ENCODE data around the gene SLC25A40.
A peak's percentile ranks its signal among the peaks of the same experiment; 100 is the strongest.
"Not testable (repeated sequence)": the region's sequence is repeated elsewhere in the genome, so short reads cannot be mapped to it uniquely, and the experiment has no call there.

The SLC25A40 gene

GRCh38 chr7:87866533-87866932, 9.6 kb downstream of the SLC25A40 start:
- FAIRE-seq: not testable (repeated sequence)

- FAIRE-seq: no peak
Observed at GRCh38 chr7:87866089-87866488, 10.1 kb downstream of the SLC25A40 start.

GRCh38 chr7:87858417-87859100, 17.6 kb downstream of the SLC25A40 start:
- no peak for FAIRE-seq

DNA sequence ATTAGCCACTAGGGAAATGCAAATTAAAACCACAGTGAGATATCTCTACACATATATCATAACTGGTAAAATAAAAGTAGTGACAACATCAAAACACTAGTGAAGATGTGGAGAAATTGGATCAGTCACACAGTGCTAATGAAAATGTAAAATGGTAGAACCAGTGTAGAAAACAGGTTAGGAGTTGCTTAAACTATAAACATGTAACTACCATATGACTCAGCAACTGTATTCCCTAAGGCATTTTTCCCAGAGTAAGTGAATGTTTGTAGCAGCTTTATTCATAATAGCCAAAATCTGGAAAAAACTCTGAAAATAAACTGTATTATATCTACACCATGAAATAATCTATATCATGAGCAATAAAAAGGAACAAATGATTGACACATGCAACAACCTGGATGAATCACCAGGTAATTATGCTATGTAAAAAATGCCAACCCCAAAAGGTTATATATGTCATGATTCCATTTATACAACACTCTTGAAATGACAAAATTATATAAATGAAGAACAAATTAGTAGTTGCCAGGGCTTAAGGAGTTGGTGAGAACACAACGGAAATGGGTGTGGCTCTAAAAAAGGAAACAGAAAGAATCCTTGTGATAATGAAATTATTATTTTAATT, 22.8 kb downstream of the SLC25A40 start:
- FAIRE-seq: no peak

DNA sequence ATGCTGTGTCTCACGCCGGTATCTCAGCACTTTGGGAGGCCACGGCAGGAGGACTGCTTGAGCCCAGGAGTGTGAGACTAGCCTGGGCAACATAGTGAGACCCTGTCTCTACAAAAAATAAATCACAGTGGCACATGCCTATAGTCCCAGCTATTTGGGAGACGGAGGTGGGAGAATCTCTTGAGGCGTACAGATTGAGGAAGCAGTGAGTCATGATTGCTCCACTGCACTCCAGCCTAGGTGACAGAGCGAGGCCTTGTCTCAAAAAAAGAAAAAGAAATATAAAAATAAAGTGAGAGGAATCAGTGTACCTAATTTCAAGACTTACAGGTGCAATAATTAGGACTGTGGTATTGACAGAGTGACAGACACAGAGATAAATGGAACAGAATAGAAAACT, 23.9 kb downstream of the SLC25A40 start:
- FAIRE-seq: no peak

DNA sequence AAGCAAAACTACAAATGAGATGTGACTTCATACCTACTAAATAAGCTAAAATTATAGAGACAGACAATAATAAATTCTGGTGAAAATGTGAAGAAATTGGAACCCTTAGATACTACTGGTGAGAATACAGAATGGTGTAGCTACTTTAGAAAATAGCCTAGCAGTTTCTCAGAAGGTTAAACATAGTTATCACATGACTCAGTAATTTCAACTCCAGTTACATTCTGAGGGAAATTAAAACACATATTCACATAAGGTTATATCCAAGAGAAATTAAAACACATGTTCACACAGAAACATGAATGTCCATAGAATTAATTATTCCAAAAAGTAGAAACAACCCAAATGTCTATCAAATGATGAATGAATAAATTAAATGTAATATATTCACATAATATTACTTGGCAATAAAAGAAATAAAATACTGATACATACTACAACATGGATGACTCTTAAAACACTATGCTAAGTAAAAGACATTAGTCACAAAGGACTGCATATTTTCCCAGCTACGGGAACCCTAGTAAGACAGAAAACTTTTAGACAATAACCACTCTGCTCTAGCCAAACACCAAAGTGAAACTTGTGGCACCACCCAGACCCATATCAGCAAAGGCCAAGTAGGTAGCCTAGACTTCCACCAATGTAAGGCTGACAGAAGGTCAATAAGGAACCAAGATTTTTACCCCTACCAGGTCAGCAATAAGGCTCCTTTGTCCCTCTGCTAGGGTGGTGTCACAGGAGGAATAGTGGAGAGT, 25.1 kb downstream of the SLC25A40 start:
- FAIRE-seq: no peak

- no peak for FAIRE-seq
Observed at GRCh38 chr7:87837597-87837996, 38.6 kb downstream of the SLC25A40 start.

- no peak for FAIRE-seq
Observed at GRCh38 chr7:87833130-87833529, 43.0 kb downstream of the SLC25A40 start.

DNA sequence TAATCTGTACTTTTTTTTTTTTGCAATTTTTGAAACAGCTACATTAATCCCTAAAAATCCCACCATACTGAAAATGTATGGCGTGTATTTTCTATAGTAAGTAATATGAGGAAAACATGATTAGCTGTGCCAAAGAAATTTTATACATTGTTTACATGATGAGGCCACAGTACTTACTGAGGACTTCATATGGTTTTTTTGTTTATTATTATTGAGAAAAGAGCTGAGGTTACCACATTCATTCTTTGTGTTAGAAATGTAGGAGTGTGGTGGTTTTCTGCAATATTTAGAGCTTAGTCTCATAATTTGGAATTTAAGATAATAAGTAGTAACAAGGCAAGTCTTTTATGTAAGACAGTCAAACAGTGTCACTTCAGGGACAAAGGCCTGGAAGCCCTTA, 45.1 kb downstream of the SLC25A40 start:
- no peak for FAIRE-seq

DNA sequence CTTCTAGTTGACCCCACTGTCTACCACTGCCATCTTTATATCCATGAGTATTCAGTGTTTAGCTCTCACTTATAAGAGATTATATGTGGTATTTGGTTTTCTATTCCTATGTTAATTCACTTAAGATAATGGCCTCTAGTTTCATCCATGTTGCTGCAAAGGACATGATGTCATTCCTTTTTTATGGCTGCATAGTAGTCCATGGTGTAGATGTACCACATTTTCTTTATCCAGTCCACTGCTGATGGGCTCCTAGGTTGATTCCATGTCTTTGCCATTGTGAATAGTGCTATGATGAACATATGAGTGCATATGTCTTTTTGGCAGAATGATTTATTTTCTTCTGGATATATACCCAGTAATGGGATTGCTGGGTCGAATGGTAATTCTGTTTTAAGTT, 47.8 kb downstream of the SLC25A40 start:
- not testable (repeated sequence) for FAIRE-seq

- not testable (repeated sequence) for FAIRE-seq
Observed at GRCh38 chr7:87825369-87825768, 50.8 kb downstream of the SLC25A40 start.

DNA sequence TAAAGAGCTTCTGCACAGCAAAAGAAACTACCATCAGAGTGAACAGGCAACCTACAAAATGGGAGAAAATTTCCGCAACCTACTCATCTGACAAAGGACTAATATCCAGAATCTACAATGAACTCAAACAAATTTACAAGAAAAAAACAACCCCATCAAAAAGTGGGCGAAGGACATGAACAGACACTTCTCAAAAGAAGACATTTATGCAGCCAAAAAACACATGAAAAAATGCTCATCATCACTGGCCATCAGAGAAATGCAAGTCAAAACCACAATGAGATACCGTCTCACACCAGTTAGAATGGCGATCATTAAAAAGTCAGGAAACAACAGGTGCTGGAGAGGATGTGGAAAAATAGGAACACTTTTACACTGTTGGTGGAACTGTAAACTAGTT, 54.1 kb downstream of the SLC25A40 start:
- FAIRE-seq: not testable (repeated sequence)

GRCh38 chr7:87818336-87818735, 57.8 kb downstream of the SLC25A40 start:
- FAIRE-seq: no peak

DNA sequence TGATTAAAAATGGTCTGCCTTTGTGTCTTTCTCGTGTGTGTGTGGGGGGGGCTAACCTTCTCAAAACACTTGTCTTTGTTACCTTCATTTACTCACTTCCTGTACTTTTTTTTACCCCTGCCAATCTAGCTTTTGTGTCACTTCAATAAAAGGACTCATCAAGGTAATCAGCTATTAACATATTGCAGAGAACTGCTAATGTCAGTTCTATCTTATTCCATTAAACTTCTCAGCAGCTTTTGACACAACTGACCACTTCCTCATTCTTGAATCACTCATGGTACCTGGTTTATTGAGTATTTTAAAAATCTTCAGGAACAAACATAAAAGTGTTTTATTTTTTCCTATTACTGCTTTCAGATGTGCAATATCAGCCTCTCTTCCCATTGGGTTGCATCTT, 59.8 kb downstream of the SLC25A40 start:
- FAIRE-seq: no peak

DNA sequence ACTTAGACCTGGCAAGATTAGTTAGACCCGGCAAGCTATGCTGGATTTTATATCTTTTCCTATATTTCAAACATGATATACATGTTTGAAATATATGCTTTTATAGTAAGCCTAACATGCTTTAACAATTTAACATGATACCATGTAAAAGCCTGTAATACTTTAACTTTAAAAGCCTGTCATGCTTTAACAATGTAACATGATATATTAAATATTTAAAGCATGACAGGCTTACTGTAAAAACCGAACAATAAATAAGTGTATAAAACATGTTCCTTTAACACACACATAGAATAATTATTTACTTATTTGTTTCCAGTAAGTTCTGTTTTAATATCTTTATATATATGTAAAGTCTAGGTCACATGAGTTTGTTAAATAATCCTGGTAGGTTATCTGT, 65.4 kb downstream of the SLC25A40 start:
- peak; percentile 46 for FAIRE-seq

DNA sequence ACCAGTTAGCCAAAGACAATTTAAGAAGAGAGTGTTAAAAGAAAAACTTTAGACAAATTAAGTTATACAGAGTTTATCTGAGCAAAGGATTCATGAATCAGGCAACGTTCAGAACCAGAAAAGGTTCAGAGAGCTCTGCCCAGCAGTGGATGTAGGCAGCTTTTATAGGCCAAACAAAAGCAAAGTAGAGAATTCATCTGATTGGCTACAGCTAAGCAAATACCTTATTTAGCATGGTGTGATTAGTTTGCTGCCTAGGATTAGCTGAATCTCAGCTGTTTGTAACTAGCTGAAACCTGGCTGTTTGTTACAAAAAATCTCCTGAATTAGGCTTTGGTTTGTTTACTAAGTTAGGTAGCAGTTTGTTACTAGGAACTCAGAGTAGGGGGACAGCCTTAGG, 66.0 kb downstream of the SLC25A40 start:
- no peak for FAIRE-seq

DNA sequence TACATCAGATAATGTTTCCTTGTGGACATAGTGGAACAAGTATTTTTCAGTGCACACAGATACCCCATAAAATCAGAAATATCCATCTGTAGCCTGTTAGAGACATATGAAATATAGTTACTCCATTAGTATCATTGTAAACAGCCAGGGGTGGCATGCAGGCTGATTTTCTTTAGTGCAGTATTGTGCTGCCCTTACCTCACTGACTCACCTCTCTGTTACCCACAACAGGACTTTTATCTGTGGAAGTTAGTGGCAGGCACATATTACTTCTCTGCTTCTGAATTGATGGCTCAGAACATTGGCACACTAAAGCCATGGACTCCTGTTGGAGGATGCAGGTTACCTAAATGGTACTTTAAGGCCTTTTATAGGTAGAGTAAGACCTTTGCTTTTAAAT, 70.0 kb downstream of the SLC25A40 start:
- FAIRE-seq: no peak

GRCh38 chr7:87797798-87798403, 78.3 kb downstream of the SLC25A40 start:
- peak; percentile 95 for FAIRE-seq

- FAIRE-seq: no peak
Observed at GRCh38 chr7:87797395-87797794, 78.8 kb downstream of the SLC25A40 start.

GRCh38 chr7:87785368-87785995, 90.7 kb downstream of the SLC25A40 start:
- no peak for FAIRE-seq

DNA sequence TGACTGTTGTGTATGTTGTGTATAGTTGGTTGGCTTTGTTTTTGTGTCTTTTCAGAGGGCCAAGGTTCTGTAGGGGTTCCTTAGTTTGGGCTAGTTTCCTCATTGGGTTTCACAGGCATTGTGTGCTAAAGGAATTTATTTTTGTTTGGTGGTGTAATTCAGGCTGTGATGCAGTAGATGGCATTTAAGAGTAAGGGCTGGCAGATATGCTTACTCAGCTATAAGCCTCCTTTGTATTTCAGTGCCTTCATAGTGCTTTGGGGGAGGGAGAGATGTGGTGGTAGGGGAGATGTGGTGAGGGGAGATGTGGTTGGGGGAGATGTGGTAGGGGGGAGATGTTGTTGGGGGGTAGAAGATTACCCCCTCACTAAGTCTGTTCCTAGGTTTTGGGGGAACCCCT, 91.7 kb downstream of the SLC25A40 start:
- no peak for FAIRE-seq
